ENCODE results near the gene DGAT2.
"Not testable (repeated sequence)": the region's sequence is repeated elsewhere in the genome, so short reads cannot be mapped to it uniquely, and the experiment has no call there.

The DGAT2 gene, protein sequence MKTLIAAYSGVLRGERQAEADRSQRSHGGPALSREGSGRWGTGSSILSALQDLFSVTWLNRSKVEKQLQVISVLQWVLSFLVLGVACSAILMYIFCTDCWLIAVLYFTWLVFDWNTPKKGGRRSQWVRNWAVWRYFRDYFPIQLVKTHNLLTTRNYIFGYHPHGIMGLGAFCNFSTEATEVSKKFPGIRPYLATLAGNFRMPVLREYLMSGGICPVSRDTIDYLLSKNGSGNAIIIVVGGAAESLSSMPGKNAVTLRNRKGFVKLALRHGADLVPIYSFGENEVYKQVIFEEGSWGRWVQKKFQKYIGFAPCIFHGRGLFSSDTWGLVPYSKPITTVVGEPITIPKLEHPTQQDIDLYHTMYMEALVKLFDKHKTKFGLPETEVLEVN

DNA sequence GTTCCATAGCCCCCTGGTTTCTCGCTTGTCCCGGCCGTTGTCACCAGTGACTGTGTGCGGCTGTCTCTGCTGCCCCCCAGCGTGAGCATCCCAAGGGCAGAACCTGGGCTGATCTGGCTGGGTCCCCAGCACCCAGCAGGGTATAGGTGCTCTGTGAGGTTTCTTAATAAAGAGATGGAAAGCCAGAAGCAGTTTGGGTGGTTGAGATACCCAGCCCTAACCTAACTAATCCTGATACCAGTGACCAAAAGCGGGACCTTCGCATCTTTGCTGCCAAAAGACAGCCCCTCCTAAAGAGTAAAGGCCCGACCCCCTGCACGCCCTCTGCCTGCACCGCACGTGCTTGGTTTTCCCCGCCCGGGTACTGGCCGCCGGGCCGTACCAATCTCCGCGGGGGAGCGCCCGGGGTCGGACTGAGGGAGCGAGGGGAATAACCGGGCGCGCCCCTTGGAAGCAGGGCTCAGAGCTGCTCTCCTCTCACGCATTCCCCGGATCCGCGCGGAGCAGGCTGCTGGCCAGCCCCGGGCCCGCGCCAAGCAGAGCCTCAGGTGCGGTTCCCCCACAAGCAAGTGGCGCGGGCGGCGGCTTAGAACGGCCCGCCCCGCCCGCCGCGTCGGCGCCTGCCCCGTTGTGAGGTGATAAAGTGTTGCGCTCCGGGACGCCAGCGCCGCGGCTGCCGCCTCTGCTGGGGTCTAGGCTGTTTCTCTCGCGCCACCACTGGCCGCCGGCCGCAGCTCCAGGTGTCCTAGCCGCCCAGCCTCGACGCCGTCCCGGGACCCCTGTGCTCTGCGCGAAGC is at the start of gene DGAT2:
TSS of gene DGAT2 (plus strand) at position 667 of the 797 bp plus-strand sequence. CDS start 214 bp downstream, outside the sequence.
- DNase-seq (ENCODE audit: low spot score): peak; percentile 58

DNA sequence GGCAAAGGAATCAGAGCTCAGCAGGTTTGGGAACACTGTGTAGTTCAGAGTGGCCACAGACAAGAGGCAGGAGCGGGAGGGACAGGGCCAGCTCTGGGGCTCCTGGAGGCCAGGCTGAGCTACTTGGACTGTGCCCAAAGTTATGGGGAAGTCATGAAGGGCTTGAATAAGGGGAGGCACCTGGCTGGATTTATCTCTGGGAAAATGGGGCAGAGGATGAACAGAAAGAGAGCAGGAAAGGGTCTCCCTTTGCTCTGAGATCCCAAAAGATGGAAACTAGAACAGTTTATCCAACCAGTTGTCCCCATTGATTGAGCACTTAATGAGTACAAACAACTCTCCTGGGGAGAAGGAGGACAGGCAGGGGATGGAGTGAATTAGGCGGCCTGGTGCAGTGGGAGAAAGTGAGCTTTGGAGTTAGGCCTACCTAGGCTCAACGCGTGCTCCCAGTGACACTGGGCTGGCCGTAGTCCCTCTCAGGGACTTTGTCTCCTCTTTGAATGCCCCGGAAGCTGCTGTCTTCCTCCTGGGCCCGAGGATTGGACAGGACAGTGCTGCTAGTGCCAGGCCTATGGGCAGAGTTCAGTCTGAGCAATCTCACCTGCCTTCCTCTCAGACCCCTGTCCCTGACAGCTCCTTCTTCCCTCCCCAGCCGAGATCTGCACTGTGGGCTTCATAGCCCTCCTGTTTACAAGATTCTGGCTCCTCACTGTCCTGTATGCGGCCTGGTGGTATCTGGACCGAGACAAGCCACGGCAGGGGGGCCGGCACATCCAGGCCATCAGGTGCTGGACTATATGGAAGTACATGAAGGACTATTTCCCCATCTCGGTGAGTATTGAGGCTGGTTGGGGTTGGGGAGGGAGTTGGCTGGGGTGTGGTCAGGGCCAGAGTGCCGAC is 49.0 kb upstream of the DGAT2 start:
- DNase-seq (ENCODE audit: low spot score): no peak

DNA sequence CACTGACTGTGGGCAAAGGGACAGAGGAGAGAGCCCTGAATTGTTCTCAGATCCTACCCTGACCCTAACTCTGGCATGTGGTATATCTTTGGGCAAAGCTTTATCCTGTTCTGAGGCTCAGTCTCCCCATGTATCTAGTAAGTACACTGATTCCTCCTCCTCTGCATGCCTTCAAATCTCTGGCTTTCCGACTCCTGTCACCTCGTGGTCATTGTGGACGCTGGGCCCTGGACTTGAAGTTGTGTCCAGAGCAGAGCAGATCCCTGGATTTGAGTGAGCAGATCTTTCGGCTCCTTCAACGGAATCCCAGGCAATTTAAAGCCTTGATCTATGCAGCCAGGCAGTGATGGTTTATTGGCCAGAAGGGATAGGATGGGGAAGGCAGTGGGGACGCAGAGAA is 47.9 kb upstream of the DGAT2 start:
- no peak for DNase-seq (ENCODE audit: low spot score)

DNA sequence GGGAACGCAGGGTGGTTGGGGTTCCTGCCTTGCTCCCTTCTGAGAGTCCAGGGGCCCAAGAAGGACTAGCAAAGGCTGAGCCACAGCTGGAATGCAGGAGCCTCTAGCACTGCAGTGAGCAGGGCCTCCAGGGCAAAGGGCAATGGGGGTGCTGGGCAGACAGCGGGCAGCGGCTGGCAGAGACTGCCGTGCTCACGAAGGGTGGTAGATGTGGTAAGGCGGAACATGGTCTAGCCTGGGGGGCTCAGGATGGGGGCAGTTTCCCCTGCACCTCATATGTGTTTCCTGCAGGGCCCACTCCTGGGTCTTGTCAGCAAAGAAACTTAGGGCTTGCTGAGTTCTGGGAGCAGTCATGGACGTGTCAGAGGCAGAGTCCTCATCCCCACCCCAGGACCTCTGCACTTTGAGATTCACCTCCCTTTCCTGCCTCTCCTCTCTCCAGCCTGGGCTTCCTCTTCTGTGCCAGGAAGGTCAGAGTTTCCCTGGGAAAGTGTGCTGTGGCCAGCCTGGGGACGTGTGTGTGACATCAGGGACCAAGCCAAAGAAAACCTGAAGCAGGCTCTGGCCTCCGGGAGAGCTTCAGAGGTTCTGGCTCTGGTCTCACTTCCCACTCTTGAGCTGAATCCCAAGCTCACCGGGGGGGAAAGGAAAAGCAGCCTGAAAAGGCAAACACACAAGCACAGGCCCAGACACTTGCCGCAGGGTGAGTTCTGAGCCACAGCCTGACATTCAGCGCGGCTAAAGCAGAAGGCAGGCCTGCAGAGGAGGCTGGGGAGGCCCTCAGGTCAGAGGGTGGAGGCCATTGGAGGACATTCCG is 46.5 kb upstream of the DGAT2 start:
- no peak for DNase-seq (ENCODE audit: low spot score)

DNA sequence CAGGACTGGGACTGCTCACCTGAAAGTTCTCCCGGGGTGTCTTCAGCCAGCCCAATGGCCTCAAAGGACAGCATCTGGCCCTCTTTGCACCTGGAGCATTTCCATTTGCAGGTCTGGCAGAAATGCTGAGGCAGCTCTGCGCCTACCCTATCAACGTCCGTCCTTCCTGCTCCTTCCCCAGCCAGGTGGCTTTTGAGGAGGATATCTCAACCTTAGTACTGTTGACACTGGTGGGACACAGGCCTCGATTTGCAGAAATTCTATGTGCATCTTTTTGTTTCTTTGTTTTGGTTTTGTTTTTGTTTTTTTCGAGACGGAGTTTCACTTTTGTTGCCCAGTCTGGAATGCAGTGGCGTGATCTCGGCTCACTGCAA is 45.9 kb upstream of the DGAT2 start:
- no peak for DNase-seq (ENCODE audit: low spot score)

DNA sequence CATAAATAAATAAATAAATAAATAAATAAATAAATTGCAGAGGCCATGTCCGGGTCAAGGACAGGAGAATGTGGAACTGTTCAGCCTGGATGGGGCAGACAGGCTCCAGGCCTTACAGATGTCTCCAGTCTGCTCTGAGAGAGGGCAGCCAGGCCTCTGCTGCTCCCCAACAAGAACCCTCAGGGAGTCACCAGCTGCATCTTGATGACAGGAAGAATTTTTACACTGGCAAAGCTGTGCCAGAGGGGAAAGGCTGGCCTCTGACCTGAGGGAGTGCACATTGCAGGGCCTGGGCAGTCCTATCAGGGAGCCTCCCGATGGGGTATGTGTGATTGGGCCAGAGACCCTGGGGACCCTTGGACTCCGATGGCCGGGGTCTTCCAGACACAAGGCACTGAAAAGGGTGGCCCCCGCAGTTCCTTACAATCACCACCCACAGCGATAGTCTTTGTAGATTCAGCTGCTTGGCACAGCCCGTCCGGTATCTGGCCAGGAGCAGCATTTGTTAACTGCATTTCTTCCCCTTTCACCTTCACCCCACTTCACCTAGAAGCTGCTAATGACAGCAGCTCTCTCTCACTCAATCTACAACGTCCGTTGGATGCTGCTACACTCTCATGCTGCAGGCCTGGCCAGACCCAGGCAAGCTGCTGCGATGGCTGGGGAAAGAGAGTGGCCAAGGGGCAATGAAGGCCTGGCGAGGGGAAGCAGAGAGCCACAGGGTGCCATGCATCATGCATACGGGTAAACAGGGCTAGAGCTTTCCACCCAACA is 42.8 kb upstream of the DGAT2 start:
- DNase-seq (ENCODE audit: low spot score): no peak

DNA sequence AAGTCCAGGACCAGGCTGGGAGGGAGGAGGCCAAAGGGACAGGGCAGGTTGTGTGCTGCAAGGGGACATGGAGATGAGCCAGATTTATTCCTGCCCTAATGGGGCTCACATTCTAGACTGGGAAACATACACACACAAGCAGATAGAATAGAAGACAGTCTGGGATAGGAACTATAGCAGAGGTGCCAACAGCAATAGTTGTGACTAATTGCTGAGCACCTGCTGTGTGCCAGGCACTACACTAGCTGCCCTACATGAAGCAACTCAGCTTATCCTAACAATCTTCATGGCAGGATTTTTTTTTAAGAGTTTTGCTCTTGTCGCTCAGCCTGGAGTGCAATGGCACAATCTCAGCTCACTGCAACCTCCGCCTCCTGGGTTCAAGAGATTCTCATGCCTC is 39.6 kb upstream of the DGAT2 start:
- DNase-seq (ENCODE audit: low spot score): no peak

DNA sequence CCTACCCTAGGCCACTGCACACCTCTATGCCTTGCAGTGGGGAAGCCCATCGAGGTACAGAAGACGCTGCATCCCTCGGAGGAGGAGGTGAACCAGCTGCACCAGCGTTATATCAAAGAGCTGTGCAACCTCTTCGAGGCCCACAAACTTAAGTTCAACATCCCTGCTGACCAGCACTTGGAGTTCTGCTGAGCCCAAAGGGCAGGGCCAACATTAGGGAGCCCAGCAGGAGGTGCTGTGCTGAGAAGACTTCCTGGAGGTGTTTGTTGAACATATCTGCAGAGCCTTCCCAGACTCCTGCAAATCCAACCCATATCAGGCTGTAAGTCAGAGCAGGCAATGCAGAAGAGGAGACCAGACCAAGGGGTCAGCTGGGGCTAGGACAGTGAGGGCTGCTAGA is 37.5 kb upstream of the DGAT2 start:
- DNase-seq (ENCODE audit: low spot score): no peak

DNA sequence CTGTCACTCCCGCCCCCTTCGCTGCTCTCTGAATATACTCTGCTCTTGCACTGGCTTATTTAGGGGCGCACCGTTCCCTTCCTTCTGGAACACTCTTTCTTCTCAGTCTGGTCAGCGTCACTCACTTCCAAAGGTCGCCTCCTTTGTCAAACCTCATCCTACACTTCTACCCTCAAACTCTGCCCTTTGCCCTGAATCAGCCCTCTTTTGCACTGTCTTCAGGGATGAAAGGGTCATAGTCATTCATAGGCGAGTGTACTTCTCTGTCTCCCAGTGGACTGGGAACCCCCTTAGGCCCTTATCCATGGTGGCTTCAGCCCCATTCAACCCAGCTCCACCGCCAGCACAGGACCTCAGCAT is 35.5 kb upstream of the DGAT2 start:
- DNase-seq (ENCODE audit: low spot score): no peak

DNA sequence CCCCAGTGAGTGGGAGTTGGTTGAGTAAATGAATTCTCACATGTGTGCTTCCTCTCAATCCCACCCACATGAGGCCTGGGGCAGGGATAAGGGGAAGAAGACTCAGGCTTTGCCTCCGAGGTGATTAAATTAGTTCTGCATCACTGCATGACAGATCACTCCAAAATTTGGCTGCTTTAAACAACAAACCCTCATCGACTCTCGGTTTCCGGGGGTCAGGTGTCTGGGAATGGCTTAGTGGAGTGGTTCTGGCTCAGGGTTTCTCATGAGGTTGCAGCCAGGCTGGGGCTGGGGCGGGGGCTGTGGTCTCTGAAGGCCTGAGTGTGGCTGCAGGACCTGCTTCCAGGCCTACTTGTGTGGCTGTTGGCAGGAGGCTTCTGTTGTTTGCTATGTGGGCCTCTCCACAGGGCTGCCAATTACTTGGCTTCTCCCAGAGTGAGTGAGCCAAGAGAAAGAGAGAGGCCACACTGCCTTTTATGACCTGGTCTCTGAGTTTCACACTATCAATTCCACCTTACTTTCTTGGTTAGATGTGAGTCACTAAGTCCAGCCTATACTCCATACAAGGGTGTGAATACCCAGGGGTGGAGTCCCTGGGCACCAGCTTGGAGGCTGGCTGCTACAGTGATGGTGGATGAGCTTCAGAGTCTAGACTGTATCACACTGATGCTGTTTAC is 35.0 kb upstream of the DGAT2 start:
- no peak for DNase-seq (ENCODE audit: low spot score)

DNA sequence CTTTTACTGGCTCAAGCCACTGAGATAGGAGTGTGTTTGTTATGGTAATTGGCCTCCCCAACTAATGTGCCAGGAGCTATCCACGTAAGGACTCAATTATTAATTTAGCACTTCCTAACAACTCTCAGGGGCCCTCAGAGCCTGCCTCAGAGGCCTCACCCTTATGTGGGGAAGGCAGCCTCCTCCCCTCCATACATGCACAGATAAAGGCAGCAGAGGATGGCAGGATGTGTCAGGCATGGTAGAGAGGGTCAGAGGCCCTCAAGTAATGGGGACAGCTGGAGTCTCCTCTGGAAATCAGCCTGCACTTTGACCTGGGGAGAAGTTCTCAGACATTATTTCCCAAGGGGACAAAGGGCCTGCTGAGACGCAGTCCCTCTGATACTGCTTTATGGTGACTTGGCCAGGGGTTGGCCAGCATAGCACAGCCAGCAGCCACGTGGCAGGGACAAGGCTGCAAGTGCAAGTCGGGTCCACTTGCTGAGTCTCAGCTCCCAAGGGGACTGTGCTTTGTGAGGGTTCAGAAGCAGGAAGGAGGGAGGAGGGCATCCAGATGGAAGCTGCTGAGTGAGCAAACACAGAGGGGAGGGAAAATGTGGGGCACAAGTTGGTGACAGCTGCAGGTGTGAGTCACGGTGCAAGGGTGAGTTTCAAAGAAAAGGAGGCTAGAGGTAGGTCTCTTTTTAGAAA is 33.9 kb upstream of the DGAT2 start:
- no peak for DNase-seq (ENCODE audit: low spot score)

DNA sequence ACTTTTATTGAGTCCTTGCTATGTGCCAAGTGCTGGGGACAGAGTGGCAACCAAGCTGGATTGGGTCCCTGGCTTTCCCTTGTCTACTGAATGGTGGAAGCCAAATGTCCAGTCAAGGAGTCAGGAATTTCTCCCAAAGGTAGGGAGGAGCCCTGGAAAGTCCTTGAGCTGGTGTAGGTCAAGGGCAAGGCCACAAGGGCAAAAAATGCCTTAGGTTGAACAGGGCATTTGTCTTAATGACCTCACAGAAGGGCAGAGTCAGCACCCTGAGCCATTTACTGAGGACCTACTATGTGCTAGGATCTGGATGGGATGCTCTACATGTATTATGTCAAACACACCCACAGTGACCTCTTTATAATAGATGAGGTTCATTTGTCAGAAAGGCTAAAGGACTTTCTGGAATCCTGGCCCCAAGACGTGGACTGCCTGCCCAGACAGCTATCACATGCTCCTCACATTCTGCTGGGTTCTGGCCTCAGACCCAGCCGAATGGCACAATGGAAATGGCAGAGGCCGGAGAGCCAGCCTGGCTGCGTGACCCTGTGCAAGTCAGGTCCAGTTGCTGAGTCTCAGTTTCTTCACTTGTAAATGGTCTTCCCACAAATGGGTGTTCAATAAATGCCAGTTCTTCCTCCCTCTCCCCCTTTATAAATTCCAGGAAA is 33.3 kb upstream of the DGAT2 start:
- no peak for DNase-seq (ENCODE audit: low spot score)

DNA sequence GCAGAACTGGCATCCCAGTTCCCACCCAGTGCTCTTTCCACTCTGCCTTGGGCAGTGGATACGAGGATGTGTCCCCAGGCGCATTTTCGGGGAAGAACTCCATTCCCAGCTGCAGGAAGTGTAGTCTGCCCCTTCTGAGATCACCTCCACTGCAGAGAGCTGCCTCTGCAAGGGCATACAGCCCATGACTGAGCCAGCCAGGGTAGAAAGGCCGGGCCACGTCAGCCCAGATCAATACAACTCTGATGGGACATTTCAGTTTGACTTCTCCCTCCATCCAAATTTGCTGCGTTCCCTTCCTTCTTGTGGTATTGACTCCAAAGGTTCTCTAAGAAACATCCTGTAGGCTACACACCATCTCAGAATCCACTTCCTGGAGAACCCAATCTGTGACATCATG is 31.3 kb upstream of the DGAT2 start:
- DNase-seq (ENCODE audit: low spot score): no peak

DNA sequence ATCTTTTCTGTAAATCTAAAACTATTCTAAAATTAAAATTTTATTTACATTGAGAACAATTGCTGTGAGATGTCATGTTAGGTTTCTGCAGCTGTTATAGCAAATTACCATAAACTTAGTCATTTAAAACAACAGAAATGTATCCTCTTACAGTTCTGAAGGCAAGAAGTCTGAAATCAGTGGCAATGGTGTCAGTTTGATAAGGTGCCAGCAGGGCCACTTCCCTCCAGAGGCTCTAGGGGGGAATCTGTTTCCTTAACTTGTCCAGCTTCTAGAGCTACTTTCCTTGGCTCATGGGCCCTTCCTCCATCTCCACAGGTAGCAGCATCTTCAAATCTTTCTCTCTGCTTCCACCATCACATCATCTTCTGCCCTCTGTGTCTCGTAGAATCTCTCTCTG is 27.9 kb upstream of the DGAT2 start:
- no peak for DNase-seq (ENCODE audit: low spot score)

DNA sequence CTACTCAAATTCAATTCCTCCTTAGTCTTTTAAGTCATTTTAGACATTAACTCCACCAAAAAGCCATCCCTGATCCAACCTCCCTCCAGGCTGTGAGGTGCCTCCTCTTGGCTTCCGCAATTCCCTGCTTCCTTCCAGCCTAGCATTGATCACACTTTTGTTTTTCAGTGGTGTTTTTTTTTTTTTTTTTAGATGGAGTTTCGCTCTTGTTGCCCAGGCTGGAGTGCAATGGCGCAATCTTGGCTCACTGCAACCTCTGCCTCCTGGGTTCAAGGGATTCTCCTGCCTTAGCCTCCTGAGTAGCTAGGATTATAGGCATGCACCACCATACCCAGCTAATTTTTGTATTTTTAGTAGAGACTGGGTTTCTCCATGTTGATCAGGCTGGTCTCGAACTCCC is 25.4 kb upstream of the DGAT2 start:
- DNase-seq (ENCODE audit: low spot score): not testable (repeated sequence)

DNA sequence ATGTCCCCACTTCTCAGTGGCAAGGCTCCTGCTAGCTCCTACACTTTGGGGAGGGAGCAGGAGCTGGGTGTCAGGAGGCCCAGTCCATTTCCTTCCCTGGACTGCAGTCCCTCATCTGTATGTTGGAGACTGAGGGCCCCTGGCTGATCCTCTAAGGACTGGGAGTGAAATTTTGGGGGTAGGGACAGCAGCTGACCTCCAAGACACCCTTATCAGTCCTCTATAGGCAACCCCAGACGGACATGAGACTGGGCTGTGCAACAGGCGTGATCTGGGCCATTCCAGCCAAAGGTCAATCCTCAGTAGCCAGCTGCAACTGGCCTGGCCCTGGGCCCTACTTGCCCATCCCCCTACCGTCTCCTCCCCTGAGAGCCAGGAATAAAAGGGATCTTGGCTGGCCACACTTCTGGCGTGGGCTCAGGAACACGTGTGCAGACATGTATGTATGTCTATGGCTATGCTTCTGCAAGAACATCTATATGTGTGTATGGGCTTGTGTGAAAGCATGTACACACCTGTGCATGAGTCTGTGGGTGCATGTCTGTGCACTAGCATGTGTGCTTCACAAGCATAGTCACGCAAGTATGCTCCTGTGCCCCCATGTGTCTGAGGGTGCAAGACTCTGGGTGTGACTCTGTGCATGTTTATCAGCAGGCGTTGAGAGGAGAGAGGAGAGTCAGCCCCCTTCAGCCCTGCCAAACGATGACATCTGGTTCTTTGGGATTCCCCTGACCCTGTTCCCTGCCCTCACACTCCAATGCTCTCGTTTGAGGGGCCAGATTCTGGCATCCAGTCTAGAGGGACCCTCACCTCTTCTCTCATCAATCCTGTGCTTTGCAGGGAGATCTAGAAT is 24.6 kb upstream of the DGAT2 start:
- DNase-seq (ENCODE audit: low spot score): no peak

DNA sequence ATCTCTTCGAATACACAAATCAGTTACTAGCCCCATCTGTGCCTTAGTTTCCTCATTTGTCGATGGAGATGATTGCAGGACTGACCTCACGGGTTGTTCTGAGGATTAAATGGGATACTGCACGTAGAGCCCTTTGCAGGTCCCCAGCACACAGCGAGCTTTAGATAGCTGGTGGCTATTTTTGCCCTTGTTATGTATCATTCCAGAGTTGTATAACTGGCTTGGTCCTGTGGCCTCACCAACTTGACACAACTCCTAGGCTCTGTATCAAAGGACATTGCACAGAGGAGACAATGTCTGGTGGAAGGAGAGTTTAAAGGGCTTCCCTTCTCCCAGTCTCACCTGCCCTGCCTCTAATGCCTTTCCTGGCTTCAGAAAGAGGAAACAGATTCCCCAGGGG is 22.8 kb upstream of the DGAT2 start:
- DNase-seq (ENCODE audit: low spot score): no peak

DNA sequence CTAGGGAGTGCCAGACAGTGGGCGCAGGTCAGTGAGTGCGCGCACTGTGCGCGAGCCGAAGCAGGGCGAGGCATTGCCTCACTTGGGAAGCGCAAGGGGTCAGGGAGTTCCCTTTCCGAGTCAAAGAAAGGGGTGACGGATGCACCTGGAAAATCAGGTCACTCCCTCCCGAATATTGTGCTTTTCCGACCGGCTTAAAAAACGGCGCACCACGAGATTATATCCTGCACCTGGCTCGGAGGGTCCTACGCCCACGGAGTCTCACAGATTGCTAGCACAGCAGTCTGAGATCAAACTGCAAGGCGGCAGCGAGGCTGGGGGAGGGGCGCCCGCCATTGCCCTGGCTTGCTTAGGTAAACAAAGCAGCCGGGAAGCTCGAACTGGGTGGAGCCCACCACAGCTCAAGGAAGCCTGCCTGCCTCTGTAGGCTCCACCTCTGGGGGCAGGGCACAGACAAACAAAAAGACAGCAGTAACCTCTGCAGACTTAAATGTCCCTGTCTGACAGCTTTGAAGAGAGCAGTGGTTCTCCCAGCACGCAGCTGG is 19.8 kb upstream of the DGAT2 start:
- not testable (repeated sequence) for DNase-seq (ENCODE audit: low spot score)
